Measurements from ENCODE around the gene UPB1. TPM values are rescaled to one million over a fixed set of nuclear protein-coding genes. Genes with fewer than 3 reads are reported as not detected.

Gene UPB1
- total RNA-seq, 4 donors from 2014 or later, result 0.57 TPM; not detected in 3

DNA sequence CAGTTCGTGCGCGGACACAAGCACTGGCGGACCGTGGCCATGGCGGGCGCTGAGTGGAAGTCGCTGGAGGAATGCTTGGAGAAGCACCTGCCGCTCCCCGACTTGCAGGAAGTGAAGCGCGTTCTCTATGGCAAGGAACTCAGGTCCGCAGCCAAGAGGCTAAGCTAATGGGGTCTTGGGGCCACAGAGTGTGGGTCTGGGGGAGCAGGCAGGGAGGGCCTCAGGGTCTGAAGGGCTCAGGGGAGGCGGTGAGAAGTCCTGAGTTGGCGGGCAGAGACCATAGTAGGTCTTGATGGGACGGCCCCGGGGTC, 188 bp downstream of the UPB1 start:
- H3K4me3 ChIP-seq, result no peak overlapping the region
- H3K36me3 ChIP-seq, result no peaks in the 10 kb centered on the region
- peaks cover 0 to 37% (median 10%) of the 10 kb centered on the region in 4 donors for H3K27me3 ChIP-seq
- H3K4me1 ChIP-seq, result peaks cover 3 to 17% (median 8%) of the 10 kb centered on the region in 3 donors
- no peak for TF ChIP-seq POLR2A (IDR thresholded peaks at IDR 0.05)
- TF ChIP-seq, protein P1, sequence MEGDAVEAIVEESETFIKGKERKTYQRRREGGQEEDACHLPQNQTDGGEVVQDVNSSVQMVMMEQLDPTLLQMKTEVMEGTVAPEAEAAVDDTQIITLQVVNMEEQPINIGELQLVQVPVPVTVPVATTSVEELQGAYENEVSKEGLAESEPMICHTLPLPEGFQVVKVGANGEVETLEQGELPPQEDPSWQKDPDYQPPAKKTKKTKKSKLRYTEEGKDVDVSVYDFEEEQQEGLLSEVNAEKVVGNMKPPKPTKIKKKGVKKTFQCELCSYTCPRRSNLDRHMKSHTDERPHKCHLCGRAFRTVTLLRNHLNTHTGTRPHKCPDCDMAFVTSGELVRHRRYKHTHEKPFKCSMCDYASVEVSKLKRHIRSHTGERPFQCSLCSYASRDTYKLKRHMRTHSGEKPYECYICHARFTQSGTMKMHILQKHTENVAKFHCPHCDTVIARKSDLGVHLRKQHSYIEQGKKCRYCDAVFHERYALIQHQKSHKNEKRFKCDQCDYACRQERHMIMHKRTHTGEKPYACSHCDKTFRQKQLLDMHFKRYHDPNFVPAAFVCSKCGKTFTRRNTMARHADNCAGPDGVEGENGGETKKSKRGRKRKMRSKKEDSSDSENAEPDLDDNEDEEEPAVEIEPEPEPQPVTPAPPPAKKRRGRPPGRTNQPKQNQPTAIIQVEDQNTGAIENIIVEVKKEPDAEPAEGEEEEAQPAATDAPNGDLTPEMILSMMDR (IDR thresholded peaks at IDR 0.05), result no peak
- H3K27ac ChIP-seq, result no peak overlapping the region
- H3K9me3 ChIP-seq, result no peaks in the 10 kb centered on the region
- intact Hi-C loops (cut with DNase I), result no loop called here
- WGBS, 2 donors, result 87 to 96% methylated on average over 4 to 17 of the region's 17 CpGs
- DNase-seq, result no peak

- intact Hi-C loops (cut with DNase I), result no loop called here
- Histone ChIP-seq H3K36me3 (no peaks in the 10 kb centered on the region), H3K4me3 (no peak overlapping the region), H3K27ac (no peak overlapping the region), H3K9me3 (no peaks in the 10 kb centered on the region), H3K27me3 (peaks cover 0 to 37% (median 10%) of the 10 kb centered on the region in 4 donors), H3K4me1 (peaks cover 5 to 26% (median 8%) of the 10 kb centered on the region in 3 donors)
- no peak for DNase-seq
- 85 to 100% methylated on average over 1 to 5 of the region's 5 CpGs for WGBS, 2 donors
- TF ChIP-seq, protein P1 (IDR thresholded peaks at IDR 0.05), result no peak
- no peak for TF ChIP-seq POLR2A (IDR thresholded peaks at IDR 0.05)
These were observed 1.1 kb downstream of the UPB1 start for GRCh38 chr22:24496234-24496633.

DNA sequence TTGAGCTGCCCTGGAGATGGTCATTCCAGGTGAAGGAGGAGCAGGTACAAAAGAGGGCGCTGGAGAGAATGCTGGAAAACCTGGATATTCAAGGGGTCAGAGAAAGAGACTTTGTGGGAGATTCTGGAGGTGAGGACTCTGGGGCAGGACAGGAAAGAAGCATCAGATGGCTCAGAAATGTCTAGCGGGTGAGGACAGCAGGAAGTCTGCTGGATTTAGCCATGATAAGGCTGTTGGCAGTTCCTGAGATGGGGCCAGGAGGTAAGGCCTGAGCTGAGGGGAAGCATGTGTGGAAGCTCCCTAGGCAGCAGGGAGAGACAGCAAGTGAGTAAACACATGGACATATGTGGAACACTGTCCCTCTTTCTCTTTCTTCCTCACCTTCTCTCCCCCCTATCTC, 1.5 kb downstream of the UPB1 start:
- intact Hi-C loops (cut with DNase I), result no loop called here
- Histone ChIP-seq H3K4me3 (no peak overlapping the region), H3K4me1 (peaks cover 5 to 29% (median 8%) of the 10 kb centered on the region in 3 donors), H3K27ac (no peak overlapping the region), H3K27me3 (peaks cover 0 to 37% (median 10%) of the 10 kb centered on the region in 4 donors), H3K9me3 (no peaks in the 10 kb centered on the region), H3K36me3 (no peaks in the 10 kb centered on the region)
- WGBS, 2 donors, result 82 to 93% methylated on average over 2 of the region's 2 CpGs
- no peak for DNase-seq
- TF ChIP-seq, protein P1 (IDR thresholded peaks at IDR 0.05), result no peak
- TF ChIP-seq POLR2A (IDR thresholded peaks at IDR 0.05), result no peak

- no peaks in the 10 kb centered on the region for H3K36me3 ChIP-seq
- H3K4me1 ChIP-seq, result peaks cover 5 to 29% (median 8%) of the 10 kb centered on the region in 3 donors
- 85 to 100% methylated on average over 1 to 2 of the region's 2 CpGs for WGBS, 2 donors
- H3K27me3 ChIP-seq, result peaks cover 0 to 36% (median 10%) of the 10 kb centered on the region in 4 donors
- TF ChIP-seq POLR2A (IDR thresholded peaks at IDR 0.05), result no peak
- TF ChIP-seq, protein P1 (IDR thresholded peaks at IDR 0.05), result no peak
- H3K9me3 ChIP-seq, result no peaks in the 10 kb centered on the region
- intact Hi-C loops (cut with DNase I), result no loop called here
- H3K27ac ChIP-seq, result no peak overlapping the region
- H3K4me3 ChIP-seq, result no peak overlapping the region
- no peak for DNase-seq
These were observed 2.7 kb downstream of the UPB1 start for GRCh38 chr22:24497841-24498258.

GRCh38 chr22:24498824-24499223, 3.7 kb downstream of the UPB1 start:
- intact Hi-C loops (cut with DNase I), result no loop called here
- Histone ChIP-seq H3K36me3 (no peaks in the 10 kb centered on the region), H3K27me3 (peaks cover 0 to 26% (median 10%) of the 10 kb centered on the region in 4 donors), H3K4me1 (peaks cover 5 to 29% (median 8%) of the 10 kb centered on the region in 3 donors), H3K27ac (no peak overlapping the region), H3K9me3 (no peaks in the 10 kb centered on the region), H3K4me3 (no peak overlapping the region)
- DNase-seq, result no peak
- 90 to 93% methylated on average over 2 to 7 of the region's 11 CpGs for WGBS, 2 donors
- TF ChIP-seq, protein P1 (IDR thresholded peaks at IDR 0.05), result no peak
- TF ChIP-seq POLR2A (IDR thresholded peaks at IDR 0.05), result no peak
